EL (cell line): ENCODE measurements around the gene FAM229B.
A peak's percentile ranks its signal among the peaks of the same experiment; 100 is the strongest.
"Not testable (repeated sequence)": the region's sequence is repeated elsewhere in the genome, so short reads cannot be mapped to it uniquely, and the experiment has no call there.

Source experiments
- DNase-seq: peaks from one replicate; pipeline ENCODE4 v3.0.0-alpha.2; 2016

FAM229B gene

DNA sequence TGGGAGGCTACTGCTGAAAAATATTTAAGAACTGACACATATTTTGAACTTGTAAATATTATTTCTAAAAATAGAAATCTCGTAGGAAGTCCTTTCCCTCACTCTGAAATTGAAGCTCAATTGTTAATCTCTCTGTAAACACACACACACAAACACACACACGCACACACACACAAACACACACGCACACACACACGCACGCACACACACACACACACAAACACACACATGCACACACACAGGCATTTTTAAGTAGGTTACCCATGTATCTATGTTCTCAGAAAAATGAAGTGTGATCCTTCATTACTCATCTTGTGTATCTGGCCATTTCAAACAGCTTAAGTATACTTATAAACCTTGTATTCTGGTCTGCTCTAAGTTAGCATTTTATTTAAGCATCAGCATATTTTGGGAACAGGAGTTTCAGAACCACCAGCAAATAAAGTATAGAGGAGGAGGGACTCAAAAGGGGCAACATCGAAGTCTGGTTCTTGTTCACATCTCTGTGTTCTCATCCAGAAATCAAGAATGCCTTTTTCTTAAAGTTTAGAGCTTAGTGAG, 21.9 kb upstream of the FAM229B start:
- DNase-seq = no peak

GRCh38 chr6:112066606-112067005, 20.8 kb upstream of the FAM229B start:
- DNase-seq = no peak

- DNase-seq = no peak
Measured at GRCh38 chr6:112081569-112081968, 5.8 kb upstream of the FAM229B start.

- DNase-seq = no peak
Measured at GRCh38 chr6:112085286-112086065, 1.9 kb upstream of the FAM229B start.

DNA sequence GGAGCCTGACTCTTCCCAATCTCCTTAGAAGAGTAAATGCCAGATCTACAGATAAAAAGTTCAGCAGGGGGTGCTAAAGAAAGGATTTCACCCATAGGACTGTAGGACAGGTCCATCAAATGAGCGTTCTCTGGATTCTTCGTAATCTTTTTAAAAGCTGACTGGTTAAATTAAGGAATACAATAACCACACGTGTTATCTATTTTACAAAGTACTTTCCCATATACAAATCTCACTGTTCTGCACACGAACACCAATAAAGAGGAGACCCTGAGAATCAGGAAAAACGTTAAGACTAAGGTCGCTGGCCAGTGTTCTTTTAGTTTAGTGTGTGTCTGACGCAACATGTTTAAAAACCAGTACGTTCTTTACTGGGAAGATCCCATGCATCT, 651 bp upstream of the FAM229B start:
- DNase-seq = peak; percentile 69

DNA sequence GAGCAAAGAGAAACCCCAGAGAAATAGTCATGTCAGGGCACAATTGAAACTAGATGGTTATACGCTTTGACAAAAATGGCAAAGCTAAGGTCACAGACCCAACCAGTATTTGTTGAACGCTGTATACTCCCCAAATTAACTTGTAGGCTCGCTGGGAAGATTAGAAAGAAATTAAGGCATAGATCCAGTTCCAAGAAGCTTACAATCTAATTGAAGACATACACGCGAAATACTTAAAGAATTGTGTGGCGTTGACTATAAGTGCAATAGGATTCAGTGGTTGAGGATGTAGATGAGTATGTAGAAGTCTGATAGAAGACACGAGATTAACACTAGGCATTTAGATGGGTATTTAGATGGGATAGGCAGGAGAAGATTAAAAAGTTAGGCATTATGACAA, 525 bp downstream of the FAM229B start:
- no peak for DNase-seq

DNA sequence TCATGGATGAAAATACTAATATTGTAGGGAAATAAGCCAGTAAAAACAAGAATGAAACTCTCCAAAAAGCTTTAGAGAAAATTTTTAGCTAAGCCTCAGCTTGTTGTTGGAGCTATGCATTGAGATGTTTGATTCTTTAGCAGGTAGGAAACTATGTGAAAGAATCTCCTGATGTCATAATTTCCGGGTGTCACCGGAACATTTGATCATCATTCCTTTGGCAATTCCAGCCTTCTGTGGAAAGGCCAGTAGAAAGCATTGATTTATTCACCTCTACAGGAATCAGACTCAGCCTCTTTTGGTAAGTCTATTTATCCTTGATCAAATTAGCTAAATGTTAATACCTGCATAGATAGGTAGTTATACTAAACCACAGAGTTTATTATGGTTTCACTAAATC, 9.5 kb downstream of the FAM229B start:
- DNase-seq = no peak

DNA sequence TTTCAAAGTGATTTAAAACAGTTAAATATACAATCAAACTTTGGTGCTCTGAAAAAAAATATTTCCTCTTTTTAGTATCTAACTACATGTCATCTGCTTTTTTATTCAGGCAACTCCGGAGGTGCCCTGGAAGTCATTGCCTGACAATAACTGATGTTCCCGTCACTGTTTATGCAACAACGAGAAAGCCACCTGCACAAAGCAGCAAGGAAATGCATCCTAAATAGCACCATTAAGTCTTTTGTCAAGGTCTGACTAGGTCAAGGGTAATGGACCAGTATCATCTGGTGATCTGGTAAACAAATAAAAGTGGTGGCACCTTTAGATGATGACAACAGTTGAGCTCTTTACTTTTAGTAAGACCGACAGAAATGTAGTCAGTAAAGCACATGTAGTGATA, 13.2 kb downstream of the FAM229B start:
- no peak for DNase-seq

DNA sequence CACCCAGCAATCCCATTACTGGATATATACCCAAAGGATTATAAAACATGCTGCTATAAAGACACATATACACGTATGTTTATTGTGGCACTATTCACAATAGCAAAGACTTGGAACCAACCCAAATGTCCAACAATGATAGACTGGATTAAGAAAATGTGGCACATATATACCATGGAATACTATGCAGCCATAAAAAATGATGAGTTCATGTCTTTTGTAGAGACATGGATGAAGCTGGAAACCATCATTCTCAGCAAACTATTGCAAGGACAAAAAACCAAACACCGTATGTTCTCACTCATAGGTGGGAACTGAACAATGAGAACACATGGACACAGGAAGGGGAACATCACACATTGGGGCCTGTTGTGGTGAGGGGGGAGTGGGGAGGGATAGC, 18.6 kb downstream of the FAM229B start:
- not testable (repeated sequence) for DNase-seq

GRCh38 chr6:112106562-112106961, 19.2 kb downstream of the FAM229B start:
- no peak for DNase-seq

DNA sequence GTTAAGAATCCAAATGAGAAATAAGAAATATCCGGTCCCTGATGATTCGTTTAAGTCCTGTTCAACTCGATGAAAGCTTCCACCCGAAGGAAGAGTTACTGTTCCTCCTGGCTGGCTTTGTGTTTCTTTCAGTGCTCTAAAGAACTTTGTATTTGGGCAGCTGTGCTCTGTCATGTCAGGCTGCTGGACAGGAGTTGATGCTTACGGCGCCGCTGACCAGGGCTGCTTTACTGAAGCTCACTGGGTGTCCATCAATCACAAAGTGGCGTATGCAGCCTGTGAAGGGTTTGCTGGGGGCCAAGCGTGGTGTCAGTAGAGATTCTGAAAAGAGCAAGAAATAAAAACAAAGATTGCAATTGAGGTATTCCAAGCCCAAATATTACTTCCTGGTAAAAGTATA, 21.9 kb downstream of the FAM229B start:
- no peak for DNase-seq

GRCh38 chr6:112113431-112113830, 26.0 kb downstream of the FAM229B start:
- no peak for DNase-seq

DNA sequence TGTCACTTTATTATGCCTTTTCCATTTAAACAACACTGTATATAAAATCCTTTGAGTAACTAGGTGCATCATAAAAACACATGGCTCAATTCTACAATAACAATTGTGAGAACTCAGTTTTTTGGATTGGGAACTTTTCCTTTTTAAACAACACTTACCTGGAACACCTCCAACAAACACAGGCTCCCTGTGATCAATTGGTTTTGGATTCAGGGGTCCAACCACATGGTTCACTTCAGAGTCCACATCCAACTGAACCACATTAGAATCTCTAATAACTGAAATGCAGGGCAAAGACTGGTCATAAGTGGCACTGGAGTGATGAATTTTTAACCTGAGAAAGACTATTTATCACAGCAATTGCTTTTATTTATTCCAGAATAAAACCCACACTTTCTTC, 26.5 kb downstream of the FAM229B start:
- DNase-seq = no peak

DNA sequence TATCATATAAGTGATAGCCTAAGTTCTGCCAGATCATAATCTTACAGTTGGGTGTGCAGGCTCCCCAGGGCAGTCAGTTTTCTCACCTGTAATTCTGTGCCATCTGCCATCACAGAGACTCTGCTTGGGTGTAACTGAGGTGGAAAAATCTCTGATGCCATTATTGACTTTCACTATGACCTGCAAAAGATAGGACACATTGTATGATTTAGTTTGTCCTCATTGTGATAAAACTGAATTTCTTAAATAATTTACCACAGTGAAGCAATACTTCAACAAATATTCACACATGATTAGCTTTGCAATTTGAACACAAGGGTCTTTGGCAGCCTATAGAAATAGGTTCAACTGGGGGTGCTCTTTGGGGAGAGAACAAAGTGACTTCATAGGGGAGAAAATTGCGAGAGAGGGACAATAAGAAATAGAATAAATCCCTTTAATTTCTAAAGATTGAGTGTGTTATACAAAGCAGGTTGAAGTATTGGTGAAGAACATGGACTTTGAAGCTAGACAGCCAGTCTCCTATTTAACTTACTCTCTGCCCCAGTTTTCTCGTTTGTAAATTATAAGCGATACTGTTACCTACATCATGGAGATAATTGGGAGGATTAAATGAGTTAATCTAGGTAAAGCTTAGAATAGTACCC, 27.3 kb downstream of the FAM229B start:
- DNase-seq = no peak

- no peak for DNase-seq
Measured at GRCh38 chr6:112116221-112116620, 28.8 kb downstream of the FAM229B start.

DNA sequence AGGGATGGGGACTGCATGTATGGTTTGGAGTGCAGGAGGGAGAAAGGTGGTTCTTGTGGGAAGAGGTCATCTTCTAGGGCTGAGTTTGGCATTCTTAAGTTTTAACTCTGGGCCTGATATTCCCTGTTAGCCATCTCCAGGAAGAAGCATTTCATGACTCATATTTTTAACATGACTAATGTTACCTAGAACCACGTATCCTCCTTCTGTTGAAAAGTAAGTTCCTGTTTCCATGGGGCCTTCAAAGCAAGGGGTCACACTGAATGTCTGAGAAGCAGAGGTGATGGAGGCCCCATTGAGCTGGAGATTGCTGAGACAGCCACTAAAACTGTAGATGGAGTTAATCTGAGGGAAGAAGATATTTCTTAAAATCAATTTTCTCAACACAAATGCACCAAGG, 30.2 kb downstream of the FAM229B start:
- DNase-seq = peak; percentile 45

DNA sequence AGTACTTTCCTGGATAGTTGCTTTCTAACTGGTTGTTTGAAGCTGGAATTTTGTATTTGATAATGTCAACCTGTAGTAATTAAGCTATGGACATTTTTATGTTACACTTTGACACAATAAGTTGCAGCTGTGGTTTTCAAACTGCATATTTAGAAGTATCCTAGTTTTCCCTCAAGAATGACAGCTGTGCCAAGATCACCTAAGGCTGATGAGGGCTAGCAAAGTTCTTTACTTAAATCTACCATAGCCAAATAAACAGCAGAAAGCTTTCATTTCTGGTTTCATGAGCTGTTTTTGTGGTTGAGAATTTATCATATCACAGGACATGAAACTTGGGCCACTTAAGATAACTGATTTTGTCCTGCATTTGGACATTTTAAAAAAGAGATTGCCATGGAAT, 30.6 kb downstream of the FAM229B start:
- no peak for DNase-seq

GRCh38 chr6:112122756-112123155, 35.4 kb downstream of the FAM229B start:
- DNase-seq = no peak

DNA sequence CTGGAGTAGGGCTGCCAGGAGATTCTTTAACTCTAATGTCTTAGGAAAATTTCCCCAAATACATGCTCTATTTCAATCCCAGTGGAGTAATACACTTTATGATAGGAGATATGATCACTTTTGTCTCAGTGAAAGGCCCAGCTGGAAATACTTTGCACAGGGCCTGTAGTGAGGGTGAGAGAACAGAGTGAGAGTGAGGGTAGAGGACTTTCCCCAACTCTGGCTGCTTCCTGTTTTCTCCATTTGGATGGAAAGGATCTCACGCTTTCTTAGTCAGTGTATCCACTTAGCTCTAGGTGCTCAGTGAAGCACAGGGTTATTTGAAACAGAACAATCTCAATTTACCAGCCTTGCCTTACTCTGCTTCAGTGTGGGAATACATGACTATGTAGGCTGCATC, 36.6 kb downstream of the FAM229B start:
- no peak for DNase-seq

GRCh38 chr6:112128208-112128607, 40.8 kb downstream of the FAM229B start:
- DNase-seq = no peak

DNA sequence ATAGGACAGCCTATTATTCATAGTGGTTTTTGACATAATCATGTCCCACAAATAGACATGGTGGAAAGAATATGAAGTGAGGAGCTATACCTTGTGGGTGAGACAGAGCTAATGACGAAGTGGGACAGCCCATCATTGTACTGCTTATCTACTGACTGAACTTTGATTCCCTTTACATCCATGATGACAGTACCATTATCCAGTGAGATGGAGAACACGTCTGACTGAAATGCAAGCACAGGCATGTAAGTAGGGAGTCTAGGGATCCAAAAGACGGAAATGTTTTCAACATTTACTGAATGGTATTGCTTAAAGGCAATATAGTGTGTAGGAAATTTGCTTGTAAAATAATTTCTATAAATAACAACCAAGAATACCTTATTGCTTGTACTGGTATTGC, 43.5 kb downstream of the FAM229B start:
- no peak for DNase-seq

DNA sequence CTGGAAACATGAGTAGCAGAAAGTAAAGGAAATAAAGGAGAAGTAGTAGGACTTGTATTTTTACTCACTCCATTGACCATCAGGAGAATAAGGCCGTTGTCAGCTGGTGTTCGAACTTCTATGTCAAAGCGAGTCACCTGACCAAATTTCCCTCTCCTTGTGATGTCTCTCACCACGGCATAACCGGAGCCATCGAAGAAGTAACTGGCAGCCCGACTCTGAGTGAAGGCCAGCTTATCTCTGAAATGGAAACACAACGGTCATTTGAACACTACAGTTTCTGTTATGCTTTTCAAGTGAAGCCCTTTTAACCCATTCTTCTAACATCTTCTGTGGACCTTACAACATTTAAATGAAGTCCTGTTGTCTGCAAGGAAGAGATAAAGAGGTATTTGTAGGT, 51.7 kb downstream of the FAM229B start:
- no peak for DNase-seq

DNA sequence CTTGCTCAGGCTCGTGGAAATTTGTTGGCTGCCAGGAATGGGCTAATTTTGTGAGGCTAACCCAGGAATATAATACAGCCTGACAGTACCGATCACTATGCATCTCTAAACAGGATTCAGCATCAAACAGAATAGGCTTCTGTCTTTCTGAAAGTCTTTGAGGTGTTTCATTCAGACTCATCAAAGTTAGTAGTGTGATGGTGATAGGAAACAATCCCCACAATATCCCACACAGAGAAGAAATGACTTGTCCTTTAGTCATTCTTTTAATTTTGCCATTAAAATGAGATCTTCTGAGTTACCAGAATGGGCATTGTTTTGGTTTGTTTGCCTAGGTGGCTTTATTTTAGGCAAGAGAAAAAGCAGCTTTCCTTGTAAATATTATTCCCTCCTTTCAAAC, 54.3 kb downstream of the FAM229B start:
- no peak for DNase-seq

DNA sequence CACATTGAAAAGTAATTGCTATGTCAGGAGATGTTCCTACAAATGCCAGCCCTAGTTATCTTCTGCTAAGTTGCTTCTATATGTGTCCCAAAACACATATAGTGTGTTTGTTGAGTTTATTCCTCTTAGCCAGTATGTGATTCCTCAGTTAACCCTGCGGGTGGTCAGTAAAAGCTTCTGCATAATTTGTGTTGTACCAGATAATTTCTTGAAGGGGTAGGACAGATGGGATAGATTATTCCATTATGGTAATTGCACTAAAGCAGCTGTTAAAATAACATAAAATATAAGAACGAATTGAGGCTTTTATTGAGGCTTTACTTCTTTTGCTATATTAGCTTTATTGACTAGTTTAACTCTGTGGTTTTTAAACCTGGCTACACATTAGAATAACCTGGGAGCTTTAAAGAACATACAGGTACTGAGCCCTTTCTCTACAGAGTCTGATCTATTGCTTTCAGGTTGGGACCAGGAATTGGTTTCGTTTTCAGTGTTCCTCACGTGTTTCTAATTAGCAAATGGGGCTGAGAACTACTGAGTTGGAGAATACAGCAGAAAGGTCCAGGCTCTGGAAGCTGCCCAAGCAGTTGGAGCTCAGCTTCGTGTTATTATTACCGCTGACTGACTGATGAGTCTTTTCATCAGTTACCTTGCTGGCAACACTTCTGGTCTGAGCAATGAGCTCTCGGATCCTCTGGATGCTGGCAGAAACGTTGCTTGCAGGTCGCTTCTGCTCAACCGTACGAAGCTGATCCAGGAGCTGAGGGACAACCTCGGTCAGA, 56.9 kb downstream of the FAM229B start:
- DNase-seq = peak; percentile 46
